Stimulated activated naive CD4-positive, alpha-beta T cell (primary cell): Measurements from ENCODE around the gene CRABP2.

ENCODE experiments used
- DNase-seq, 6 experiments: peaks; one replicate each; lab custom pipeline; 2025; lab: John Stamatoyannopoulos, UW

CRABP2 gene

DNA sequence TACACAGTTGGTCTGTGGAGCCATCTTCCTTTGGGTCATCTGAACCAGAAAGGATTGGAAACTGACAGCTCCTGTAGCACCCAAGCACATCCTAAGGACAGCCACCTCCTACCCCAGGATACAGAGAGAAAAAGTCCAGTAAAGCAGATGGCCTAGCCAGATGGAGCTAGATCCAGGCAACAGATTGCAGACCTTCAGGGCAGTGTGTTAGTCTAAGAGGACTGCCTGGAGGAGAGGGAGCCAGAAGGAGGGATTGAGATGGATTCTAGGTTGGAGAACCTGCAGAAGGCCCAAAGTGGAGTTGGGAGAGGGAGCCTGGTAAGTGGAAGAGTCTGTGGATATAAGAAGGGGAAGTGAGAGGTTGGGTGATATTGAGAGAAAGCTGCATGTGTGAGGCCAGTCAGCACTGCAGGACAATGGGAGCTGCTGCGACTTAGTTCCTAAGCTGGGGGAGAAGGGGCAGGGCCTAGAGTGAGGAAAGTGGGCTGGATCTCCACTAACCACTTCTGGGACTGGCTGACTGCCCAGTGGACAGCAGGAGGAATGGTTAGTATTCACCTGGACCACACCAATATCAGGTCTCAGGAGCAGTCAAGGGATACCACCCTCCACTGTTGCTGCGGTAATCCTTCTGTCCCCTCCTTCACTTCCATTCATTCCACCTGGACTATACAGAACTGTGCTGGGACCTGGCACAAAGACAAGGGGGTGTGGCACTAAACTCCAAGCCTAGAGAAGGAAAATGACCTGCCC is 50.1 kb downstream of the CRABP2 start:
- no peak for DNase-seq

DNA sequence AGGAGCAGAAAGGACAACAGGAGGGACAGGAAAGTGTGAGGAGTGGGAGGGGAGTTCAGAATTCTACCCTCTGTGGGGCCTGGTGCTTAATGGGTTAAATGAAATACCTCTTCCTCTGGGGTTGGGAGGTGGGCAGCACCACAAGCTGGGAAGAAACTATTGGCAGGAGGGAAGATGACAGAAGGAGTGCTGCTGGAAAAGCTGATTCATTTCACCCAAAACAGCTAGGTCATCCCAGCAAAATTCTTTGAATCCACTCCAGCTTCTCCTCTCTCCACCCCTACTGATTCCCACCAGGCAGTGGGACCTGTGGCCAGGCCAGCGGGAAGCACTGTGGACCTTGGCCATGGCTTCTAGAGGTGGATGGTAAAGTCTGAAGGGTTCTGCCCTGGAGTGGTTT is 50.7 kb downstream of the CRABP2 start:
- no peak for DNase-seq

DNA sequence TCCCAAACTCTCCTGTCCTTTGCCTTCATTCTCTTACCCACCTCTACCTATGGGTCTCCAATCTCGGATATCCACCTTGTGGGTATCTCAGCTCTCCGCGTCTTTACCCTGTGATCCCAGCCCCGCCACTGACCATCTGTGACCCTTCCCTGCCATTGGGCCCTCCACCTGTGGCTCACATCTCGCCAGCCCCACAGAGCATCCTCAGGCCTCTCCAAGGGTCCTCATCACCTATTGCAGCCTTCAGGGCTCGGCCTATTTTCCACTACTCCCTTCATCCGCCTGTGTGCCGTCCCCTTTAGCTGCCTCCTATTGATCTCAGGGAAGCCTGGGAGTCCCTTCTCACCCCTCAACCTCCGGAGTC is 52.4 kb downstream of the CRABP2 start:
- no peak for DNase-seq

DNA sequence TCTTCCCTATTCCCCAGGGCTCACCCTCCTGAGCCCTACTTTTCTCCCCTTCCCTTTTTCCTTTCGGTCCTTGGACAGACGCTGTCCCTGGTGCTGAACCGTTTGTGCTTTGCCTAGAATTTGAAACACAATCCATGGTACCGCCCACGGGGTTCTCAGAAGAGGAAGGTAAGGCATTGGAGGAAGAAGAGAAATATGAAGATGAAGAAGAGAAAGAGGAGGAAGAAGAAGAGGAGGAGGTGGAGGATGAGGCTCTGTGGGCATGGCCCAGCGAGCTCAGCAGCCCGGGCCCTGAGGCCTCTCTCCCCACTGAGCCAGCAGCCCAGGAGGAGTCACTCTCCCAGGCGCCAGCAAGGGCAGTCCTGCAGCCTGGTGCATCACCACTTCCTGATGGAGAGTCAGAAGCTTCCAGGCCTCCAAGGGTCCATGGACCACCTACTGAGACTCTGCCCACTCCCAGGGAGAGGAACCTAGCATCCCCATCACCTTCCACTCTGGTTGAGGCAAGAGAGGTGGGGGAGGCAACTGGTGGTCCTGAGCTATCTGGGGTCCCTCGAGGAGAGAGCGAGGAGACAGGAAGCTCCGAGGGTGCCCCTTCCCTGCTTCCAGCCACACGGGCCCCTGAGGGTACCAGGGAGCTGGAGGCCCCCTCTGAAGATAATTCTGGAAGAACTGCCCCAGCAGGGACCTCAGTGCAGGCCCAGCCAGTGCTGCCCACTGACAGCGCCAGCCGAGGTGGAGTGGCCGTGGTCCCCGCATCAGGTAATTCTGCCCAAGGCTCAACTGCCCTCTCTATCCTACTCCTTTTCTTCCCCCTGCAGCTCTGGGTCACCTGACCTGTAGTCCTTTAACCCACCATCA is 53.0 kb downstream of the CRABP2 start:
- DNase-seq = no peak
